Measurements from ENCODE around the gene CCDC34.

The CCDC34 gene

GRCh38 chr11:27362749-27363575 lies at the start of gene CCDC34:
Gene CCDC34 (minus strand): TSS chr11:27363215. CDS start chr11:27363194, 21 bp downstream.
- peak; percentile 94 for DNase-seq

GRCh38 chr11:27412192-27412691 lies 49.2 kb upstream of the CCDC34 start:
- no peak for DNase-seq

- no peak for DNase-seq
Observed at GRCh38 chr11:27411328-27411727, 48.3 kb upstream of the CCDC34 start.

GRCh38 chr11:27410272-27410671 lies 47.3 kb upstream of the CCDC34 start:
- DNase-seq: peak; percentile 15

GRCh38 chr11:27409742-27410141 lies 46.7 kb upstream of the CCDC34 start:
- DNase-seq: no peak

- DNase-seq: no peak
Observed at GRCh38 chr11:27409049-27409448, 46.0 kb upstream of the CCDC34 start.

- DNase-seq: no peak
Observed at GRCh38 chr11:27408246-27408800, 45.3 kb upstream of the CCDC34 start.

GRCh38 chr11:27406498-27407354 lies 43.7 kb upstream of the CCDC34 start:
- DNase-seq: no peak

- no peak for DNase-seq
Observed at GRCh38 chr11:27405134-27405533, 42.1 kb upstream of the CCDC34 start.

- no peak for DNase-seq
Observed at GRCh38 chr11:27404427-27404826, 41.4 kb upstream of the CCDC34 start.

- no peak for DNase-seq
Observed at GRCh38 chr11:27403195-27403594, 40.2 kb upstream of the CCDC34 start.

GRCh38 chr11:27402450-27402849 lies 39.4 kb upstream of the CCDC34 start:
- no peak for DNase-seq

- DNase-seq: no peak
Observed at GRCh38 chr11:27401833-27402316, 38.9 kb upstream of the CCDC34 start.

GRCh38 chr11:27401280-27401832 lies 38.3 kb upstream of the CCDC34 start:
- DNase-seq: no peak

GRCh38 chr11:27398400-27398770 lies 35.4 kb upstream of the CCDC34 start:
- DNase-seq: no peak

- no peak for DNase-seq
Observed at GRCh38 chr11:27397624-27398399, 34.8 kb upstream of the CCDC34 start.

GRCh38 chr11:27396259-27396839 lies 33.3 kb upstream of the CCDC34 start:
- DNase-seq: no peak

GRCh38 chr11:27395556-27396258 lies 32.7 kb upstream of the CCDC34 start:
- peak; percentile 58 for DNase-seq

GRCh38 chr11:27394781-27395228 lies 31.8 kb upstream of the CCDC34 start:
- DNase-seq: no peak

- DNase-seq: peak; percentile 64
Observed at GRCh38 chr11:27392278-27393114, 29.5 kb upstream of the CCDC34 start.

Measured in fibroblast of skin of right quadriceps (primary cell).